Measurements from ENCODE around the gene TPGS1.

Gene TPGS1

DNA sequence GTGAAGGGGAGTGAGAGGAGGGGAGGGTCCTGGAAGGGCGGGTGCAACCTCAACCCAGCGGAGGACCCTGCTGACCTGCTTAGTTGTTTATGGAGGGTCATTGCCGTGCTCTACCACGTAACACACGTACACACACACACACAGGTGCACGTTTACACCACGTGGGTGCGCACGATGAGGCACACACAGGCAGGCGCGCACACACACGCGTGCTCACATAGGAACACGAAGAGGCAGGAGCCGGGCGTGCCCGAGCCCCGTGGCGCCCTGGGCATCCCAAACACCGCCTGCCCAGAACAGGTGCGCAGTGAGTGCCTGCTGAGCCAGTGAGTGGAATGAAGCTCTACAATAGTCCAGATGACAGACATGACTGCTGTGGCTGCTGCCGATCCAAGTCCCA, 22.2 kb upstream of the TPGS1 start:
- no peak for DNase-seq (ENCODE audit: low read depth)
- H3K4me3 ChIP-seq (ENCODE audit: low read depth, low read length) = no peak overlapping the region
- in situ Hi-C loops (cut with HindIII; ENCODE audit: low sequenced_read_pairs) = no loop called here
- no peak for TF ChIP-seq CTCF (IDR thresholded peaks at IDR 0.05; ENCODE audit: low read depth, low read length, missing control alignments)

- no peak overlapping the region for H3K4me3 ChIP-seq (ENCODE audit: low read depth, low read length)
- in situ Hi-C loops (cut with HindIII; ENCODE audit: low sequenced_read_pairs) = no loop called here
- DNase-seq (ENCODE audit: low read depth) = no peak
- TF ChIP-seq CTCF (IDR thresholded peaks at IDR 0.05; ENCODE audit: low read depth, low read length, missing control alignments) = no peak
Observed at GRCh38 chr19:485583-486236, 21.6 kb upstream of the TPGS1 start.

GRCh38 chr19:488505-489417, 18.5 kb upstream of the TPGS1 start:
- no peak for TF ChIP-seq CTCF (IDR thresholded peaks at IDR 0.05; ENCODE audit: low read depth, low read length, missing control alignments)
- peak overlapping the region; percentile 85 for H3K4me3 ChIP-seq (ENCODE audit: low read depth, low read length)
- DNase-seq (ENCODE audit: low read depth) = peak; percentile 83
- in situ Hi-C loops (cut with HindIII; ENCODE audit: low sequenced_read_pairs) = no loop called here

DNA sequence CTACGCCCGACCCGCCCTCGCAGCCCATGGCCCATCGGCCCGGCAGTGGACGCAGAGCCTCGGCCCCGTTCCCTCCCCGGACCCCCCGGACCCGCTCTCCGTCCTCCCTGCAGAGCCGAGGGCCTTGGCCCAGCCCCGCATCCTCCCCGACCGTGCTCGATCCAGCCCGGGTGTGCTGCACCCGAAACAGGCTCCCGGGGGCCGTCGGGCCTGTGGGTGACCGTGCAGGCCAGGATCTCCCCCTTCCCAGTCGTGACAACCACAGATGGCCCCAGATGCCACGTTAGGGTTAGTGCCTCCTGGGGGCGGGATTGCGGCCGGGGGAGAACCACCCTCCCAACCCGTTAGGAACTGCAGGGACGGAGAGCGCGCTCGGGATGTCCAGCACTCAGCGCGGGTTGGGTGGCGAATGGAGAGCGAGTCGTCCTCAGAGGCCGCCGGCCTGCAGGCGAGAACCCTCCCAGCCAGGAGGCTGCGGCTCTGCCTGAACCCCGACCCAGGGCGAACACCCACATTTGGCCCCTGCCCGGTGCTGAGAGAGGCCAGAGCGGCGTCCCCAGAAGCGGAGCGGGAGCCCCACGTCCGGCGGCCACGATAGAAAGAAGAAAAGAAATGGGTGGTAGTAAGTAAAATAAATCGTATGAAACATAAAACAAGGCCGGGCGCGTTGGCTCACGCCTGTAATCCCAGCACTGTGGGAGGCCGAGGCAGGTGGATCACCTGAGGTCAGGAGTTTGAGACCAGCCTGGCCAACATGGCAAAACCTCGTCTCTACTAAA, 17.7 kb upstream of the TPGS1 start:
- peak overlapping the region; percentile 85 for H3K4me3 ChIP-seq (ENCODE audit: low read depth, low read length)
- no peak for TF ChIP-seq CTCF (IDR thresholded peaks at IDR 0.05; ENCODE audit: low read depth, low read length, missing control alignments)
- DNase-seq (ENCODE audit: low read depth) = no peak
- in situ Hi-C loops (cut with HindIII; ENCODE audit: low sequenced_read_pairs) = no loop called here

- in situ Hi-C loops (cut with HindIII; ENCODE audit: low sequenced_read_pairs) = no loop called here
Observed at GRCh38 chr19:491146-491741, 16.1 kb upstream of the TPGS1 start.

More at GRCh38 chr19:491146-491741, 16.1 kb upstream of the TPGS1 start:
- DNase-seq (ENCODE audit: low read depth) = no peak
- TF ChIP-seq CTCF (IDR thresholded peaks at IDR 0.05; ENCODE audit: low read depth, low read length, missing control alignments) = no peak
- no peak overlapping the region for H3K4me3 ChIP-seq (ENCODE audit: low read depth, low read length)

Data from astrocyte of the cerebellum (primary cell).